ENCODE measurements around the gene GPR15LG. TPM values are rescaled to one million over a fixed set of nuclear protein-coding genes. Genes with fewer than 3 reads are reported as not detected.
"Not testable (repeated sequence)": the region's sequence is repeated elsewhere in the genome, so short reads cannot be mapped to it uniquely, and the experiment has no call there.

Gene GPR15LG
- total RNA-seq, 1 donor from 2014 or later, result 98.0 TPM

- TF ChIP-seq CTCF (IDR thresholded peaks at IDR 0.05), result peak in 2 of 3 experiments; percentile 39 to 41
- peaks cover 0 to 87% of the 10 kb centered on the region in 2 donors for H3K36me3 ChIP-seq
- not testable (repeated sequence) for DNase-seq (ENCODE audit: extremely low spot score in 2 of 2)
Observed at GRCh38 chr10:84148006-84148597, 25.5 kb upstream of the GPR15LG start.

GRCh38 chr10:84149854-84150253 is 23.7 kb upstream of the GPR15LG start:
- Histone ChIP-seq H3K27ac (no peak overlapping the region), H3K36me3 (peaks cover 0 to 86% of the 10 kb centered on the region in 2 donors), H3K27me3 (no peaks in the 10 kb centered on the region), H3K4me1 (no peaks in the 10 kb centered on the region), H3K4me3 (no peak overlapping the region), H3K9me3 (no peaks in the 10 kb centered on the region)
- intact Hi-C loops (cut with DNase I), result no loop called here
- no peak for DNase-seq (ENCODE audit: extremely low spot score in 2 of 2)
- TF ChIP-seq POLR2AphosphoS5 (IDR thresholded peaks at IDR 0.05; ENCODE audit: insufficient read depth in 1 of 2, low read depth in 1 of 2) (no peak), CTCF (IDR thresholded peaks at IDR 0.05) (no peak), POLR2A (IDR thresholded peaks at IDR 0.05) (no peak)

More at GRCh38 chr10:84148006-84148597, 25.5 kb upstream of the GPR15LG start:
- H3K4me3 ChIP-seq; H3K27me3 ChIP-seq; H3K27ac ChIP-seq; intact Hi-C loops (cut with DNase I); H3K4me1 ChIP-seq; H3K9me3 ChIP-seq: not testable (repeated sequence)

GRCh38 chr10:84152769-84153168 is 20.8 kb upstream of the GPR15LG start:
- Histone ChIP-seq H3K4me3 (no peak overlapping the region), H3K36me3 (peaks cover 0 to 65% of the 10 kb centered on the region in 2 donors), H3K27ac (no peak overlapping the region), H3K4me1 (no peaks in the 10 kb centered on the region), H3K9me3 (no peaks in the 10 kb centered on the region), H3K27me3 (no peaks in the 10 kb centered on the region)
- TF ChIP-seq POLR2A (IDR thresholded peaks at IDR 0.05) (no peak), POLR2AphosphoS5 (IDR thresholded peaks at IDR 0.05; ENCODE audit: insufficient read depth in 1 of 2, low read depth in 1 of 2) (no peak), CTCF (IDR thresholded peaks at IDR 0.05) (no peak)
- no peak for DNase-seq (ENCODE audit: extremely low spot score in 2 of 2)
- intact Hi-C loops (cut with DNase I), result no loop called here

GRCh38 chr10:84155521-84155920 is 18.1 kb upstream of the GPR15LG start:
- TF ChIP-seq CTCF (IDR thresholded peaks at IDR 0.05) (no peak), POLR2AphosphoS5 (IDR thresholded peaks at IDR 0.05; ENCODE audit: insufficient read depth in 1 of 2, low read depth in 1 of 2) (no peak), POLR2A (IDR thresholded peaks at IDR 0.05) (no peak)
- Histone ChIP-seq H3K9me3 (no peaks in the 10 kb centered on the region), H3K4me1 (no peaks in the 10 kb centered on the region), H3K27me3 (no peaks in the 10 kb centered on the region), H3K4me3 (no peak overlapping the region), H3K36me3 (peaks cover 0 to 45% of the 10 kb centered on the region in 2 donors), H3K27ac (no peak overlapping the region)
- intact Hi-C loops (cut with DNase I), result no loop called here
- DNase-seq (ENCODE audit: extremely low spot score in 2 of 2), result no peak

- TF ChIP-seq POLR2A (IDR thresholded peaks at IDR 0.05) (no peak), CTCF (IDR thresholded peaks at IDR 0.05) (no peak), POLR2AphosphoS5 (IDR thresholded peaks at IDR 0.05; ENCODE audit: insufficient read depth in 1 of 2, low read depth in 1 of 2) (no peak)
- Histone ChIP-seq H3K4me3 (no peak overlapping the region), H3K27ac (no peak overlapping the region), H3K9me3 (no peaks in the 10 kb centered on the region), H3K36me3 (peaks cover 0 to 40% of the 10 kb centered on the region in 2 donors), H3K27me3 (no peaks in the 10 kb centered on the region), H3K4me1 (no peaks in the 10 kb centered on the region)
- DNase-seq (ENCODE audit: extremely low spot score in 2 of 2), result no peak
- intact Hi-C loops (cut with DNase I), result no loop called here
Observed at GRCh38 chr10:84156009-84156408, 17.6 kb upstream of the GPR15LG start.
